Measurements from ENCODE around the gene GRIP2.

Gene GRIP2

DNA sequence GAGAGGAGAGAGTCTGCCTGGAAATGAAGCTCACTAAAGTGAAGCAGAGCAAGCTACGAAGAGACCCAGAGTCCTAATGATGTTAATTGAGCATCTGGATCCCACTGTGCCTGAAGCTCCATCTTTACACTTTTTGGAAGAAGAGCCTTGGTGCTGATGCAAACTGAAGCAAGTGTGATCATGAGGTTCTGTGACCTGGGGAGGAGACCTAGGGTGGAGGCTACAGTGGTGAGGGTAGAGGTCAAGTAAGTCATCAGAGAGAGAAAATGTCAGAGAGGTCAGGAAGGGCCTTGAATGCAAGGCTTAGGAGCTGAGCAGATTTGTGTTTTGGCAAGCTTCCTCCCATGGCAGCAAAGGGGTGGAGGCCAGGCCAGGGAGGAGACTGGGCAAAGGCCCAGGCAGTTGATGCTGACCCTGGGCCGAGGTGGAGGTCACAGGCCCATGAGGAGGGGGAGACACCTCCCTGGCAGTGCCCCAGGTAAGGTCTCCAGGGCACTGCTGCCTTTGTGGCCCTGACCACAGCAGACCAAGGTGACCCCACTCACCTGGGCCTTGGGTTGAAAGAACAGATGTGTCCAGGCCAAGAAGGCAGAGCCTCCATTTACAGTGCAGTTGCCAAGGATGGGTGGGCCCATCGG is 1.6 kb downstream of the GRIP2 start:
- DNase-seq: no peak

DNA sequence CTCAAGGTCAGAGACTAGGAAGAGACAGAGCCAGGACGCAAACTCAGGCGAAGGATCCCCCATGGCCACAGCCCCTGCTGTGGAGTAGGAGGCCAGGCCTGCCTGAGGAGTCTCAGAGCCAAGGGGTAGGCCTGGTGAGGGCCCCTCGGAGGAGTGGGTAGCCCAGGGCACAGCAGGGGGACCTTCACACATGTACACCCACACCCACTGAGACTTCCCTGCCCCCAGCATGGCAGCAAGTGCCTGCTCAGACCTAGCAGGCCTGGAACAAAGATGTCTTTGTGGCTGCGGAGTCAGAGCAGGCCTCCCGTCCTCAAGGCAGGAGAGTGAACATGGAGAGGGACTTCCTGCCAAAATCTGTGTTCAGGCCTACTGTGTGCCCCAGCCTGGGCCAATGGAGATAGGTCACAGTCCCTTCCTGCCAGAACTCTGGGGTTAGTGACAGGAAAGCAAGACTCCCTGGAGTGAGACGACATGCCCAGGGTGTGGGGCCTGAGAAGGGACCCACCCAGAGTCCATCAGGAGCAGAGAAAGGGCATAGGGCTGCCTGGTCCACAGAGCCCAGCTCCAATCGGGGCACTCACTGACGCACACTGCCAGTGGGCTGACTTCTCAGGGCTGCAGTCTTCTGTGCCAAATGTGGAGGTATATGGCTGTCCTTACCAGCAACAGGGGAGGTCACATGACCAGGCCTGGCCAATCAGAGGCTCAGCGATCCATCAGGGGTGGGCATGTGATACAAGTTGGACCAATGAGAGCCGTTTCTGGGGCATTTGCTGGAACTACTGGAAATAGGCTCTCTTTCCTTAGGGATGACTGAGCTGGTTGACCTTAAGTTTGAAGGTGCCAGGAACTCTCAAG is 2.3 kb downstream of the GRIP2 start:
- DNase-seq: no peak

DNA sequence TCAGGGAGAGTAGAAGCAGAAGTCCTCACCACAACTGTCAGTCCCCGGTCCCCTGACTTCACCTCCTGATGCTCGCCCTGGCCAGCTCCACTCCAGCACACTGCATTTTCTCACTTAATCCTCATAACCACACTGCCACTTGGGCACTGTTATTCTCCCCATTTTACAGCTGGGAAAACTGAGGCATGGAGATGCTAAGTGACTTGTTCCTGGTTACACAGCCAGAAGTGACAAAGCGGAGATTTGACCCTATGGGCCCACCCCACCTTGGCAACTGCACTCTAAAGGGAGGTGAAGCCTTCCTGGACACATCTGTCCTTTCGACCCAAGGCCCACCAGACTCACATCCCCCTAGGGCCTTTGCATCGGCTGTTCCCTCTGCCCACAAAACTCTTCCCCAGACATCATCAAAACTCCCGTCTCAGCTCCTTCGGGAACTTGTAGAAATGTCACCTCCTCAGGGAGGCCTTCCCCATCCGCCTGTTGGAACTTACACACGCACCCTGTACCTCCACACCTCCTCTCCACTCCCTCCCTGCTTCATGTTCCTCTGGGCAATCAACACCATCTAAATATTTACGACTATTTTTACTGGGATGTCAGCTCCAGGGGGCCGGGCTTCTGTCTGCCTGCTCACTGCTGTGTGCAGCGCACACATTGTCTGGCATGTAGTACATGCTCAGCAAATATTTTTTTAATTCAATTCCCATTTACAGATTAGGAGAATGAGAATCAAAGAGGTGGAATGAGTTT is 3.1 kb downstream of the GRIP2 start:
- no peak for DNase-seq

DNA sequence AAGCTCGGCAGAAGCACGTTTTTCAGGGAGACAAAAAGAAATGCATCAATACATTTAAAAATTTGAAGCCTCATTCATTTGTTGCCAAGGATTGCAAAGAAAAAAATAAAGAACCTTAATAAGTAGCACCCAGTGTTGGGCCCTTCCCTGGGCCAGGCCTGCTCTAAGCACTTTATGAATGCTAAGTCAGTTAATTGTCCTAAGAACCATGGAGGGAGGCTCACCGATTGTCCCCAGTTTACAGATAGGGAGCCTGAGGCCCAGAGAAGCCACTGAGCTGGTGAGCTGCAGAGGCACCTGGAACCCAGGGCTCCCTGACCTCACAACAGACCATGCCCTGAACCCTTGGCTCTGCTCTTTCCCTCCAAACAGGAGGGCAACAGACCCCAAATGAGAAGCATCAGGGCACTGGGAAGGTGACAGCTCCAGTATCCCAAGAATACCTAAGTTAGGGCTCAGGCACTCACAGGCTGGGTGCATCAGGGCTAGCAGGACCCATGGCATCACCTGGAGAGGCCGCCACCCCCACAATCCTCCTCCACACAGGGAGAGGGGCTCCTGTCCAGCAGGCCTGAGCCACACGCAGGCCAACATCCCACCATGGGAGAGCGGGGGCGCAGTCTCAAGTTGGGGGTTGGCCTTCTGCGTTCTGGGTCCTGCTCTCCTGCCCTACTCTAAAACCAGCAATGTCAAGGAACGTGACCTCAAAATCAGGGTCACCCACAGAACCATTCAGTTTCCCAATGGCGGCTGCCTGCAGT is 3.9 kb downstream of the GRIP2 start:
- no peak for DNase-seq

DNA sequence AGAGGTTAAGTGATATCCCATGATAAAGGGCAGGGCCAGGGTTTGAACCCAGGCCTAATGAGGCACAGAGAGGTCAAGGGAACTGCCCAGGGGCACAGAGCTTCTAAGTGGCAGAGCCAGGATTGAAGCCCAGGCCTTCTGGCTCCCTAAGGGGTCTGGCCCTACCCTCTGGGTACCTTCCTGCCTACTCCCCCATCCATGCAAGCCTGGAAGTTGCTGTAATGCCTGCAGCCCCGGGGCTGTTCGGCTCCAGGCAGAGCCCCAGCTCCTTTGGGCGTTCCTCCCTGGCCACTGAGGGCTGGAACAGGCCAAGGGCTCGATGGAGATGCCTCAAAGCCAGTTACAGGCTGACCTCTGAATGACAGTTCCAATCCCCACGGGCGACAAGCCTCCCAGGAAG is 4.5 kb downstream of the GRIP2 start:
- DNase-seq: no peak

DNA sequence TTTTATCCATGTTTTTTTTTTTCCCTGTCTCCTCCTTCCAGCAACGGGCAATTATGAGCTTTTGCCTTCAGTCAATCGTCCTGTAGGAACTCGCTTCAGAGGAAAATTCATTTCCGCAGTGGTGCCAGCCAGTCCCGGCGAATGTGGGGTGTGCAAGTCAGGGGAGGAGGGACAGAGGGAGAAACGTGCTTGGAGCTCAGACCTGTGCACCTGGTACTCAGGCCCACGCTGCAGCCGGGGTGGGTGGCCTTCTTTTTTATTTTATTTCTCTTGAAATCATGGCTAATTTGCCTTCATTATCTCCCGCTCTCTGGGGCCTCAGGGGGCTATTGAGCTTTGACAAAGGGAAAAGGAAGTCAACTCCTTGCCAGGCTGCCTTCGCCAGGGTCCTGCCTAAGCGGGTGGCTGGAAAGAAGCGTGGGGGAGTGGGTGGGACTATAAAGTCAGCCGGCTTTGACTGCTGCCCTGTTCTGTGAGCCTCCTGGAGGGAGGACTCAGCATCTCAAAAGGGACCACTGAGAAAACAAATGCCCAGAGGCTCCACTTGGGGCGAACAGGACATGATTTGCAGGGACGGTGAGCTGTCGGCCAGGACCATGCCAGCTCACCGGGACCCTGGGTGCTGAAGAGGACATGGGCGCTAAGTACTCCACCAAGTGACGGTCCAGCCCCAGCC is 5.5 kb downstream of the GRIP2 start:
- DNase-seq: peak; percentile 49

DNA sequence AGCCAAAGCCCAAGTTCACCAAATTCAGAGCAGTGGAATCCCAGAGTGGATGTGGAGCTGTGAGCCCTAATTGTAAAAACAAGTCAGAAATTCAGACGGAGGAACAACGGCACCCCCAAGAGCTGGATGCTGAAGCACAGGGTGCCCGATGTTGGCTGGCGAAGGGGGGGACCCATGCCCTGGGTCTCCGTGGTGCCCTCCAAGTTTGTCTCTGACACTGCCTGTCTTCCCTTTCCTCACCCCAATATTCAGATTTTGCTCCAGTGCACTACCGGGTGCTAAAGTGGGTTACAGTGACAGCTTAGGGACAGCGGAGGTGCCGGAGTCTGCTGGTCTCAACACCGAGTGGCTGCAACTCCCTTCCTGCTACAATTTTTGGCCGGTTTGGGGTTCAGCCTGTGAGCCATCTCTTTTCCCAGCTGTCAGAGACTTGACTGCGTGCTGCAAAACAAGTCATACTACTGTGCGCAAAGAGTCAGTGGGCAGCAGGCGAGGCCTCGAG is 6.6 kb downstream of the GRIP2 start:
- no peak for DNase-seq

DNA sequence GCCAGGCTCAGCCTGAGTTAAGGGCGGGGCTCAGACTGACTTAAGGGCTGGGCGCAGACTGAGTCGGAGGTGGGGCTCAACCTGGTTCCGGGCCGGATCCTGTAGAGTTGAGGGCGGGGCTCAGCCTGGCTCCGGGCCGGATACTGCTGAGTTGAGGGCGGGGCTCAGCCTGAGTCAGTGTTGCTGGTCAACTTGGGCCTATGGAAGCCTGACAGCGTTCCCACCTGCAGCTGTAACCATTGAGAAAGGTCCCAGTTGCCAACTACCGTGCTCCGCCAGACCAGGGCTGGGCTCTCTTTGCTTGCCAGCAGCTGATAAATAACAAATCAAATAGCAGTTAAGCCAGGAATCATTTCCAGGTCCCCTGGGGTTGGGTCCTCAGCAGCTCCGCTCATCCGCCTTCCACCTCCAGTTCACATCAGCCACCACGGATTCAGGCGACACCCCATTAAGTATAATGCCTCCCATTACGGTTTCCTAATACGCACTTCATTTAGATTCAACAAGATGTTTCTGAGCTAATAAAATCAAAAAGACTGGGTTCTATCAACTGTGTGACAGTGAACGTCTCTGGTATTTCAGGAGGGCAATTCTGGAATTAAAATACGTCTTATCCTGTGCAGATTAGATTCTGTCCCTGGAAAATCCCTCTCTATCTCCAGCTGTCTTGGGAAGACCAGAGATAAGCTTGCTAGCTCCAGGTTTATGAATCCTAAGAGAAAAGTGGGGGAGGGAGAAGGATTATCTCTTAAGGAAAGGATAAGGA is 7.3 kb downstream of the GRIP2 start:
- peak; percentile 69 for DNase-seq

DNA sequence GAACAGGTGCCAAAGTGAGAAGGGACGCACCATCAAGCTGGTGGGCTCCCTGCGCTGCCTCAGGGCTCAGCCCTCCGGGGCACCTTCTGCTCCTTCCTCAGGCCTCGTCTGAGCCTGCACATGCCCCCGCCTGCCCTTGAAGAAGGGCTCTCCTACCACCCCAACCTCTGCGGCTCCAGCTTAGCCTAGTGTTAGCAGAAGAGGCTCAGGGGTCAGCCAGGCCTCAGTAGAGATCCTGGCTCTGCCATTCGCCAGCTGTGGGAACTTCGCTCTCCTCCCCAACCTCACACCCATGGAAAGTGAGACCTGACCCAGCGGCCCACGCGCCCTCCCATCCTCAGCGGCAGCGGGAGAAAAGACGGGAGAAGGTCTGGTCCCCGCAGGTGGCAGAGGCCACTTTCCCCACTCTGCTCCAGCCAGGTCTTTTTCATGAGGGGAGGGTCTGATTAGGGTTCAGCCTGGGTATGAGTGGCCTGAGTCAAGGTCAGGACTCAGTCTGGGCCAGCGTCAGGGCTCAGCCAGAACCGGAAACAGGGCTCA is 8.2 kb downstream of the GRIP2 start:
- no peak for DNase-seq

DNA sequence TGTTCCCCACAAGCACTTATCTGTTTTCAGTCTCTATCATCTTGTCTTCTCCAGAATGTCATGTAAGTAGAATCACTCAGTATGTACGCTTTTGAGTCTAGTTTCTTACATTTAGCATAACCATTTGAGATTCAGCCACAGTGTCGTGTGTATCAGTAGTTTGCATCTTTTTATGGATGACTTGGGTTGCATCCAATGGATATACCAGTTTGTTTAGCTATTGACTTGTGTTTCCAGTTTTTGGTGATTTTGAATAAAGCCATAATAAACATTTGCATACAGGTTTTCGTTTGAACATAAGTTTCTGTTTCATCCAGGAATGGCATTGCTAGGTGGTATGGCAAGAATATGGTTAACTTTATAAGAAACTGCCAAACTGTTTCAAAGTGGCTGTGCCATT is 12.1 kb downstream of the GRIP2 start:
- DNase-seq: no peak

DNA sequence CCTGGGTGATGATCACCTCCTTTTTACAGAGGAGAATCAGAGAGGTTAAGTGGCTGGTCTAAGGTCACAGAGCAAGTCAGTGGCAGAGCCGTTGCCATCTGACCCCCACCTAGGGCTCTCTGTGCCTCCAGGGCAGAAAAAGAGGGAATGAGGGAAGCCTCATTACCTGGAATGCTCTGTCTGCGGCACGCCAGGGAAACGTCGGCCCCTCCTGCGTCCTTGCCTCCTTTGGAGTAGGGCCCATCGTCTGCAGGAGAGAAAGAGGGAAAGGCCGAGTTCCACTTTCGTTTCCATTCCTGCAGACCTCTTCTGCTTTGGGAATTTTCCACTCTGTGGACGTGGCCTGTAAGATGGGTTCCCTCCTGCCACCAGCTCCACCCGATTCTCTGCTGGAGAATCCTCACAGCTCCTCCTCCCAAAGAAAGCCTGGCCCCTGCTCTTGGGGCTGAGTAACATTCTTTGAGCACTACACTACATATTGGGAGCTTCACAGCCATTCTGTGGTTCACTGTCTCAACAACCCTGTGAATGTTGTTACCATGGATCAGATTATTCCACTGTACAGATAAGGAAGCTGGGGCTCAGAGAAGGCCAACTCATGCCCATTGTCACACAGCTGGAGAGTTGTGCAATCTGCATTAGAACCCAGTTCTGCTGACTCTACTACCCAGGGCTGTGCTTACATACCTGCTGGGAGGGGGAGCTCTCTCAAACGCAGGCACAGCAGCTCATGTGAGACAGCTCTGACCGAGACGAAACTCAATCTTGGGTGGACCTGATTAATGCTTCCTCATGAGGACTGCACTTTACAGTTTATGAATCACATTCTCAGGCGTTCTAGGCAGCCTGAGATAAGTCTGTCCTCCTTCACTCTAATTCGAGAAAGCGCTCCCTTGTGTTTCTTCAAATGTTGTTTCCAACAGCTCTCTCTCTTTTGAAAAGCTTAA is 14.2 kb downstream of the GRIP2 start:
- no peak for DNase-seq

DNA sequence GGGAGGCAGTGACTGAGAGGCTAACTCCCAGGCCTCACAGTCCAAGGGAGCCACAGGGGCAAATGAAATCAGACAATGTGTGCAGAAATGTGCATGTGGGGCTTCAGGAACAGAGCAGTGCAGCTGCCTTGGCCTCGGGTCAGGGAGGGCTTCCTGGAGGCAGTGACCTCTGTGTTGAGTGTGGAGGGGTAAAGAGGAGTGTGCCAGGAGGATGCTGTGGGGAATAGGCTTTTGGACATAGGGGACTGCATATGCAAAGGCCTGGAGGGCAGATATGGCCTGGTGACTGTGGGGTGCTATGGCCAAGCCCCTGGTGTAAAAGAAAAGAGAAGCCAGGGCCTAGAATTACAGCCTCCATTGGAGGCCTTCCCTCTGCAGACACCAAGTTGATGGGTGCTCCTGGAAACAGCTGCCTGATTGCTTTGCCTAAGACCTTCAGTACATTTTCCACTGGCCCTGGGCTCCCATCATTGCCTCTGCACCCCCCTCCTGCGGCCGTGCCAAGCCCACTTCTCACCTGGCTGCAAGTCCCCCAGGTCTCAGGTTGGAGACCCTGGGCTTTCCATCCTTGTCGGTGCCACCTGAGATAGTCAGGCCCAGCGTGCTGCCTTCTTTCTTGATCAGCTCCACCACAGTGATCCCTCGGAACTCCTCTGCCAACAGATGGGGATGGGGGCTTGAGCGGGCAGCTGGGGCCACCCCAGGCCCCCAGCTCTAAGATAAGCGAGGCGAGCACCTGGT is 15.1 kb downstream of the GRIP2 start:
- no peak for DNase-seq

DNA sequence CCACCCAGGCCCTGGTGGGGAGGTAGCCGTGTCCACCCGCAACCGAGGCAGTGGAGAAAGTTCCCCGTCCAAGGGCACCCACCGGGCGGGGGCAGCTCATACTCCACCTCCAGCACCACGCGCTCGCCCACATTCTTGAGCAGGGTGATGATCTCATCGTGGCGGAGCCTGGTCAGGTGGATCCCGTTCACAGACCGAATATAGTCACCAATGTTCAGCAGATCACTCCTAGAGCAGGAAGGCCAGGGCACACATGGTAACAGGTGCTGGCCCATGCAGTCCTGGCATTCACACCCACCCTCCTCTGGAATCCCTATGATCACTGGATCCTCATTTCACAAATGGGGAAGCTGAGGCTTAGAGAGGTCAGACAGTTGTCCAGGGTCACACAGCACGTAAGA is 15.8 kb downstream of the GRIP2 start:
- no peak for DNase-seq

DNA sequence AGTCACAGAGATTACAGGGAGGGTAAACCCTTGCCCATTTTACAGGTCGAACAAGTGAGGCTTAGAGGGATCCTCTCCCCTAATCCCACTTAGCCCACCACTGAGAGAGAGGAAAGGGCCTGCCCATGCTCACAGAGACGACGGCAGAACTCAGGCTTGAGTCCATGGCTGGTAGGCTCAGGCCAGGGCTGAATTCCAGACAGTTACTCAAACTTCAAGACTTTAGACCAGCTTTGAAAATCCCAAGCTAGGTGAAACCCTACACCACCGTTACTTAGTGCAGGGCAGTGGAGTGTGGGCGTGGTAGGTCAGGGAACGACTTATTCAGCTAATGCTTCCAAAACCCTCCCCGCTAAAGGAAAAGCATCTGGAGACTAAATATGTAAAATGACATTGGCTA is 16.4 kb downstream of the GRIP2 start:
- DNase-seq: no peak

DNA sequence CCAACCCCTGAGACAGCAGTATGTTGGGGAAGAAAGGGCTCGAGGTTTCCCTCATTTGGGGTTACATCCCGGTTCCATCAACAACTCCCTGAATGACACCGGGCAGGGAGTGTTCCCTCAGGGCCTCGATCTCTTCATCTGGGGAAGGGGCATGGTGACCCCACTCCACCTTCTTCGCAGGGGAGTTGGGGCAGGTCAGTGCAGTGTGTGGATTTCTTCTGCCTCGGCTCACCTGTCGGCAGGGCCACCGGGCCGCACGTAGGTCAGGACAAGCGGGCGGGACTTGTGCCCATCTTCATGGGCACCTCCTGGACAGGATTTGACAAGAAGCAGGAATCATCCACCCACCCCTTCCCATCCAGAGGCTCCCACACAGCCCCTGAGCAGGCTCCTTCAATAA is 17.4 kb downstream of the GRIP2 start:
- no peak for DNase-seq

DNA sequence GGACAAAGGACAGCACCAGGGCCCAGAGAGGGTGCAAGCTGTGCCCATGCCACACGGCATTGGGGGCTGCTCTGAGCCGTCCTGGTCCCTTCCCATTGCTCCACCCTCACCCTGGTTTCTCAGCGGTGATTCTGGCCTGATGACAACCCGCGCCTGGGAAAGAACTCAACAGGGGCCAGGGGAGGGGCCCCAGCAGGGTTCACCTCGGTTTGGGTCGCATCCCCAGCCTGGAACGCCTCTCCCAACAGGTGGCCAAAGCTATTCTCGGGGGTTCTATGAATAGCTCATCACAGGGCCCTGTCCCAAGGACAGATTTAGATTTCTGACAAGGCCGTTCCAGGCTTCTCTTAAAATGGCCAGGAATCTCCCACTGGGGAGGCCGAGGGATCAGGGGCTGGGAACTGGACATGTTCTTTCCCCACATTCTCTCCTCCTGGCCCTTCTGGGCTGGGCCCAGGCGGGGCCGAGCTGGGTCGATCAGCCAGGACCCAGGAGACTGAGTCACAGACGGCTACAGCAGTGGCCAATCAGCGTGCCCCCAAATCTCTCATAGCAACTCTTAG is 17.9 kb downstream of the GRIP2 start:
- DNase-seq: no peak

DNA sequence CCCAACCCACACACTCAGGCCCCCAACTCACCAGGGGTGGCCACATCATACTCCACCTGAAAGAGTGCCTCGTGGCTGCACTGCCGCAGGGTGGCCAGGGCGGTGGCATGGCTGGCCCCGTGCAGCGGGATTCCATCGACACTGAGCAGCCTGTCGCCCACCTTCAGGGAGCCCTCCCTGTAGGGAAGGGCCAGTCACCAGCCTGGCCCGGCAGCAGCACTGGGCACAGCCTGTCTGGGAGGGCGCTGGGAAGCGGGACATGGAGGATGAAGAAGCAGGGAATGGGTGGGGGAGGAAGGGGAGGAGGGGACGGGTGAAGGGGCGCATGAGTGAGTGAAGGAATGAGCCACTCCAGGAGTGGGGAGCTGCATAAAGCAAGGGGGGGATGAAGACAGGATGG is 18.5 kb downstream of the GRIP2 start:
- no peak for DNase-seq

DNA sequence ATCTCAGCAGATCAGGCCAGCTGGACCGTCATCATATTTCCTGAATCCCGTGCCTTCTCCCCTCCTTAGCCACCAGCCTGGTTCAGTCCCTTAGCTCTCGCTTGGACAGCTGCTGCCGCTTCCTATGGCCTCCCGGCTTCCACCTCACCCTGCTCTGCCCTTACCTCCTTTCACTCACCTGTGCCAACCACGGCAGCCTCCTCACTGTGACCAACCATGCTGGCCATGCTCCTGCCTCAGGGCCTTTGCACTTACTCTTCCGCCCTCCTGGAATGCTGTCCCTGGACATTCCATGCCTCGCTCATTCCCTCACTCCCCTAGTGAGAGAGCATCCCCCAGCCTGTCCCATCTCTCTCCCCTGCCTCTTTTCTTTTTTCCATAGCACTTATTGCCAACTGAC is 19.2 kb downstream of the GRIP2 start:
- DNase-seq: no peak

DNA sequence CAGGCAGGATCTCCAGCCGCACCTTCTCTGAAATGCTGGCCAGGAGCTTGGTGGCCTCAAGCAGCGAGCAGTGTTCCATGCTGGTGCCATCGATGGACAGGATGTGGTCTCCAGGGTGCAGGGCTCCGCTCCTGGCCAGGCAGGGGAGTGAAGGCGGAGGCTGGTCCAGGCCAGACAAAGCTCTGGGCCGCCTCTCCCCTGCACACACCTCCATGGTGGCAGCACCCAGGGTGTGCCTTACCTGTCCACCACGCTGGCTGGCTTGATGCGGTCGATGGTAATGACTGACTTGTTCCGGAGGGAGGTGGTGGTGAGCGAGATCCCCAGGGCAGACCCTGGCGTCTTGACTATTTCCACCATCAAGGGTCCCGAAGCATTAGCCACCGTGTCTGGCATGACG is 20.0 kb downstream of the GRIP2 start:
- no peak for DNase-seq
